ENCODE results near the gene ATP5PD.
"Not testable (repeated sequence)": the region's sequence is repeated elsewhere in the genome, so short reads cannot be mapped to it uniquely, and the experiment has no call there.

Gene ATP5PD

DNA sequence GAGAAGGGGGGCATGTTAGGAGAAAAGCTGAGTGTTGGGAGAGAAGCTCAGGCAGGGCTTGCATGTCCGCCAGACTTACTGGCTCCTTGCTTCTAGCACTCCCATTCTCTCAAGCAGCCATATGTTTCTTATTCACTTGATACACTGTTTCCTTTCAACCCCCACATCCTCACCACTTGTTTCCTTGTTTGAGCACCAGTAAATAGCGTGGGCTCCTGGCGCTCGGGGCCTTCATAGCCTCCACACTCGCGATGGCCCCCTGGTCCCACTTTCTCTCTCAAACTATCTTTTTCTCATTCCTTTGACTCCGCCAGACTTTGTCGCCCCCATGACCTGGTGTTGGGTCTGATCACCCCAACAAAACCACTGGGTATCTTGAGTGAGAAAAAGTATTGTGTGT, 16.6 kb downstream of the ATP5PD start:
- no peak for DNase-seq (ENCODE audit: low read depth, low spot score)
- Histone ChIP-seq H3K4me3 (peak overlapping the region; percentile 40; the same call in 1 of the 2 replicates), H3K27ac (peak overlapping the region; percentile 97), H3K9me3 (ENCODE audit: low read depth, low read length) (no peaks in the 10 kb centered on the region), H3K36me3 (ENCODE audit: insufficient read depth, low read length) (no peaks in the 10 kb centered on the region; the same call in 1 of the 2 replicates), H3K9ac (ENCODE audit: insufficient read length) (peak overlapping the region; percentile 51)
- TF ChIP-seq FOXP2 (optimal IDR thresholded peaks at IDR 0.05; ENCODE audit: control extremely low read depth, extremely low read length, insufficient read depth): no peak
- no peak for TF ChIP-seq EZH2 (IDR thresholded peaks at IDR 0.05)
- TF ChIP-seq POLR2AphosphoS5 (IDR thresholded peaks at IDR 0.05; ENCODE audit: borderline replicate concordance, low read depth, low read length): no peak

DNA sequence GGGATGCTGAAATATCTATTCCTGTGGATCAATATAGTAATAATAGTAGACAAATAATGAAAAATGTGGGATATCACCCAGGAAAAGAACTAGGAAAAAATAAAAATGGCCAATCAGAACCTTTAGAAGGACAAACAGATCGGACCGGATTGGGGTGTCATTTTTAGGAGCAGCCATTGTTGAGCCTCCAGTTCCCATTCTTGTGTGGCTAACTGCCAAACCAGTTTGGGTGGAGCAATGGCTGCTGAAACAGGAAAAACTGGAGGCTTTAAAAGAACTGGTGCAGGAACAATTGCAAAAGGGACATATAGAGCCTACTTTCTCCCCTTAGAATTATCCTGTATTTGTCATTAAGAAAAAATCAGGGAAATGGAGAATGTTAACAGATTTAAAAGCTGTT, 20.1 kb downstream of the ATP5PD start:
- H3K27ac ChIP-seq: peak overlapping the region; percentile 89; the same call in 1 of the 2 replicates
- H3K4me3 ChIP-seq; DNase-seq (ENCODE audit: low read depth, low spot score); H3K9me3 ChIP-seq (ENCODE audit: low read depth, low read length); H3K9ac ChIP-seq (ENCODE audit: insufficient read length): not testable (repeated sequence)
- peaks cover 16% of the 10 kb centered on the region; the same call in 1 of the 2 replicates for H3K36me3 ChIP-seq (ENCODE audit: insufficient read depth, low read length)

DNA sequence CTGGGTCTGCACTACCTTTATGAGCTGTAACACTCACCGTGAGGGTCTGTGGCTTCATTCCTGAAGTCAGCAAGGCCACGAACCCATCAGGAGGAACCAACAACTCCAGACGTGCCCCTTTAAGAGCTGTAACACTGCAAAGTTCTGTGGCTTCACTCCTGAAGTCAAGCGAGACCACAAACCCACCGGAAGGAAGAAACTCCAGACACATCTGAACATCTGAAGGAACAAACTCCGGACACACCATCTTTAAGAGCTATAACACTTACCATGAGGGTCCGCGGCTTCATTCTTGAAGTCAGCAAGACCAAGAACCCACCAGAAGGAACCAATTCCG, 21.4 kb downstream of the ATP5PD start:
- not testable (repeated sequence) for H3K27ac ChIP-seq; H3K4me3 ChIP-seq; H3K9me3 ChIP-seq (ENCODE audit: low read depth, low read length); DNase-seq (ENCODE audit: low read depth, low spot score); H3K9ac ChIP-seq (ENCODE audit: insufficient read length)
- peaks cover 29% of the 10 kb centered on the region for H3K36me3 ChIP-seq (ENCODE audit: insufficient read depth, low read length)

DNA sequence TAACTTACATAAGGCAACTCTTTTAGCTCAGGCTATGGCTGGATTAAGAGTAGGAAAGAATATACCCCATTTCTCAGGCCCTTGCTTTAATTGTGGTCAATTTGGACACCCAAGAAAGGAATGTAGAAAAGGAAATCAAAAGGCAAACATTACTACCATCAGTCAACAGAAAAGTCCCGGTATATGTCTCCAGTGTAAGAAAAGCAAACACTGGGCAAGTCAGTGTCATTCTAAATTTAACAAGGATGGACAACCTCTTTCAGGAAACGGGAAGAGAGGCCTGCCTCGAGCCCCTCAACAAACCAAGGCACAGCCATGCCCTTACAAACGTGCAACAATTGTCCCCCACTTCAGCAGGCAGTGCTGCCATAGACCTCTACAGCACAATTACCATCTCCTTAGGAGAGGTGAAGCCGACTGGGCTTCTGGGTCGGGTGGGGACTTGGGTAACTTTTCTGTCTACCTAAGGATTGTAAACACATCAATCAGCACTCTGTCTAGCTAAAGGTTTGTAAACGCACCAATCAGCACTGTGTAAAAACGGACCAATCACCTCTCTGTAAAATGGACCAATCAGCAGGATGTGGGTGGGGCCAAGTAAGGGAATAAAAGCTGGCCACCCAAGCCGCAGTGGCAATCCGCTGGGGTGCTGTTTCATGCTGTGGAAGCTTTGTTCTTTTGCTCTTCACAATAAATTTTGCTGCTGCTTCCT, 21.9 kb downstream of the ATP5PD start:
- peaks cover 35% of the 10 kb centered on the region for H3K36me3 ChIP-seq (ENCODE audit: insufficient read depth, low read length)
- no peak overlapping the region for H3K4me3 ChIP-seq
- H3K27ac ChIP-seq: peak overlapping the region; percentile 61
- H3K9me3 ChIP-seq (ENCODE audit: low read depth, low read length): no peaks in the 10 kb centered on the region
- DNase-seq (ENCODE audit: low read depth, low spot score): no peak
- TF ChIP-seq FOXP2 (optimal IDR thresholded peaks at IDR 0.05; ENCODE audit: control extremely low read depth, extremely low read length, insufficient read depth) (no peak), POLR2AphosphoS5 (IDR thresholded peaks at IDR 0.05; ENCODE audit: borderline replicate concordance, low read depth, low read length) (no peak), EZH2 (IDR thresholded peaks at IDR 0.05) (no peak)
- H3K9ac ChIP-seq (ENCODE audit: insufficient read length): no peak overlapping the region

DNA sequence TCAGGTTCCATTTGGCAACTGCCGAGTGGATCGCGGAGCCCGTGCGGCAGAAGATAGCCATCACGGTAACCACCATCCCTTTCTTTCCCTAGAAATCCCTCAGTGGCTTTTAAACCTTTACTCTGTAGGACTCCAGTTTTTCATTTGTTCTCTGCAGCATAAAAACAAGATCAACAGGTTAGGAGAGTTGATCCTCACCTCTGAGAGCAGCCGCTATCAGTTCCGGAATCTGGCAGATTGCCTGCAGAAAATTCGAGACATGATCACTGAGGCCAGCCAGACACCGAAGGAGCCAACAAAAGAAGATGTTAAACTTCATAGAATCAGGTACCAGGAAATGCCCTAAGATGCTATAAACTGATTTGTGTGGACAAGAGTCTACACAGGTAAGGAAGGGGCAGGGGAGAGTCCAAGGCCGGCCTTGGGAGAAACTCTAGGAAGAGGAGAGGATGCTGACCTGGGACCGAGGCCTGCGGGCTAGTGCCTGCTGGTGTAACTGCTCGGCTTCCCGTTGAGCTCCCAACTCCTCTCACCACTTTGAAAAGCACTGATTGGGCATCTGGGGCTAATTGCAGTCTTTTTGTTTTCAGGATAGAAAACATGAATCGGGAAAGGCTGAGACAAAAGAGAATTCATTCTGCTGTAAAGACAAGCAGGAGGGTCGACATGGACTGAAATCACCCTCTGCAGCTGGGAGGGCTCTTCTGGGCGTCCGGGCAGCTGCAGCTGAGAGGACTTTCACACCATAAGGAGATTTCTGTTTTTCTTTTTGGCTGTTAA, 26.2 kb downstream of the ATP5PD start:
- Histone ChIP-seq H3K27ac (no peak overlapping the region), H3K4me3 (no peak overlapping the region), H3K9ac (ENCODE audit: insufficient read length) (no peak overlapping the region), H3K36me3 (ENCODE audit: insufficient read depth, low read length) (peaks cover 52% of the 10 kb centered on the region), H3K9me3 (ENCODE audit: low read depth, low read length) (no peaks in the 10 kb centered on the region)
- no peak for DNase-seq (ENCODE audit: low read depth, low spot score)
- TF ChIP-seq FOXP2 (optimal IDR thresholded peaks at IDR 0.05; ENCODE audit: control extremely low read depth, extremely low read length, insufficient read depth) (no peak), EZH2 (IDR thresholded peaks at IDR 0.05) (no peak), POLR2AphosphoS5 (IDR thresholded peaks at IDR 0.05; ENCODE audit: borderline replicate concordance, low read depth, low read length) (no peak)

DNA sequence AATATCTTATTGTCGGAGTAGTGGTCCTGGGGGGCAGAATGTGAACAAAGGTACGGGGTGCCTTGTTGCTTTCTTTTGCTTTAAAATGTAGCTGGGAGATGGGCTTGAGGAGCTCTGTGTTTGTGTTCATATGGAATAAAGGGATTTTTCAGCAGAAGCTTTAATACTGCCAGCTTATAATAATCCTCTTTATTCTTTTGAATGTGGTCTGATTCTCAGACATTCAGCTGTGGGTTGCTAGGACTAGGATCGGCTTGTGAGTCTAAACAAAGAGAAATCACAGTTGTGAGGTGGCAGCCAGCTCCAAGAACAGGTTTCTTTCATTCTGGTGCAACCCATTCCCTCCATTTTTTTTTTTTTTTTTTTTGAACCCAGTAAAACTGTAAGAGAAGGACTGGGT, 27.1 kb downstream of the ATP5PD start:
- TF ChIP-seq EZH2 (IDR thresholded peaks at IDR 0.05) (no peak), POLR2AphosphoS5 (IDR thresholded peaks at IDR 0.05; ENCODE audit: borderline replicate concordance, low read depth, low read length) (no peak), FOXP2 (optimal IDR thresholded peaks at IDR 0.05; ENCODE audit: control extremely low read depth, extremely low read length, insufficient read depth) (no peak)
- no peak overlapping the region for H3K27ac ChIP-seq
- DNase-seq (ENCODE audit: low read depth, low spot score): no peak
- peaks cover 48% of the 10 kb centered on the region for H3K36me3 ChIP-seq (ENCODE audit: insufficient read depth, low read length)
- no peak overlapping the region for H3K9ac ChIP-seq (ENCODE audit: insufficient read length)
- no peaks in the 10 kb centered on the region for H3K9me3 ChIP-seq (ENCODE audit: low read depth, low read length)
- no peak overlapping the region for H3K4me3 ChIP-seq

DNA sequence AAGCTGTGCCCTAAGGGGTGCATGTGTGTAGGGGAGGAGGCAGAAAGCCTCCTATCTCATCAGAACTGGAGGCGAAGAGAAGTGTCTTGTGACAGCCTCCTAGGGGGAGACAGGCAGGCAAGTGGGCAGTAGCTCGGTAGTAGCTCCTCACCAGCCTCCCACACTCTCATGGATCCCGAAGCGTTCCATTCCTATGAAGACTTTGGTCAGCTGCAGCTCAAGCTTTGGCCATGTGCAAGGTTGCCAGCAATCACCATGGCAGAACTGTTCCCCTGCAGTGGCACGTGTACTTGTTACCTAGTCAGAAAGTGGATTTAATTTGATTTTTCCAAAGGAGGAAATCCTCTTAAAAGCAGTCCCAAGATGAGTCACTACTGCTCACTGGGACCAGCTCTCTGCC, 27.6 kb downstream of the ATP5PD start:
- no peak overlapping the region for H3K9ac ChIP-seq (ENCODE audit: insufficient read length)
- H3K4me3 ChIP-seq: no peak overlapping the region
- no peak overlapping the region for H3K27ac ChIP-seq
- no peaks in the 10 kb centered on the region for H3K9me3 ChIP-seq (ENCODE audit: low read depth, low read length)
- DNase-seq (ENCODE audit: low read depth, low spot score): no peak
- TF ChIP-seq FOXP2 (optimal IDR thresholded peaks at IDR 0.05; ENCODE audit: control extremely low read depth, extremely low read length, insufficient read depth) (no peak), EZH2 (IDR thresholded peaks at IDR 0.05) (no peak), POLR2AphosphoS5 (IDR thresholded peaks at IDR 0.05; ENCODE audit: borderline replicate concordance, low read depth, low read length) (no peak)
- peaks cover 47% of the 10 kb centered on the region for H3K36me3 ChIP-seq (ENCODE audit: insufficient read depth, low read length)

DNA sequence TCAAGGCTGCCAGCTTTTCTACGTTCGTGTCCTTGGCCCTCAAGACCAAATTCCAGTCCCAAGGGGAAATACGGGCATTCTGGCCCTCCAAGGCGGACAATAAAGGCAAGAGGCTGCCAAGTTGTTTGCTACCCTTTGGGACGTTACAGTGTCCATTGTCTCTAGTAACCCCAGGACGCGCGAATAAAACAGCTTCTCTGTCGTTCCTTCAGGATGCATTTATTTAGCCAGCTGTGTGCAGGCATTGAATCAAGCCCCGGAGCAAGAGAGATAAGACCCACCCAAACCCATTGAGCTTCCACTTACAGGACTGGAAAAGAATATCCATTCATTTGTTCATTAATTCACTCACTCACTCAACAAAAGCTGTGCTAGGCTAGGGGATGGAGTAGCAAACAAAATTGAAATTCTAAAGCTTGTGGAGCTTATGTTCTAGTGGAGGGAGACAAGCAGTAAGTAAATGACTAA, 33.6 kb downstream of the ATP5PD start:
- Histone ChIP-seq H3K36me3 (ENCODE audit: insufficient read depth, low read length) (peaks cover 7% of the 10 kb centered on the region; the same call in 1 of the 2 replicates), H3K27ac (peak overlapping the region; percentile 54; the same call in 1 of the 2 replicates), H3K9me3 (ENCODE audit: low read depth, low read length) (no peaks in the 10 kb centered on the region), H3K4me3 (peak overlapping the region; percentile 93), H3K9ac (ENCODE audit: insufficient read length) (peak overlapping the region; percentile 83)
- DNase-seq (ENCODE audit: low read depth, low spot score): no peak
- TF ChIP-seq POLR2AphosphoS5 (IDR thresholded peaks at IDR 0.05; ENCODE audit: borderline replicate concordance, low read depth, low read length) (no peak), EZH2 (IDR thresholded peaks at IDR 0.05) (no peak), FOXP2 (optimal IDR thresholded peaks at IDR 0.05; ENCODE audit: control extremely low read depth, extremely low read length, insufficient read depth) (no peak)
